ENCODE data around the gene MEF2C. TPM values are rescaled to one million over a fixed set of nuclear protein-coding genes. Genes with fewer than 3 reads are reported as not detected.

Gene MEF2C
- total RNA-seq, 1 donor from 2014 or later, result 464 TPM

DNA sequence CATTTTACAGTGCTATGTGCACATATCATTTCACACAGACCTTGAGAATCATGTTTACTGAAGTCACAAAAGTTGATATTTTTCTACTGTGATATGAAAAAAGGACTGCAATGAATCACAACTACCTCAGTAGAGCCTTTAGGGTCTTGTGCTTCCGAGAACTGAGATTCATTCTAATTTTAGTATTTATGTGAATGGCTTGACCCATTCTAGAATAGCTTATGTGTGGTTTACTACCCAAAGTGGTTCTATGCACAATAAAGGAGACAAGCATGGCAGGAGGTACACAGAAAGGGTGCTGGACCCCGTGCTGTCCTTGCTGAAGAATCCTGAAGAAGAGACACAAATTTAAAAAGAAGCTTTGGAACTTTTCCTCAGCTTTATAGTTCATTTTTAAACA lies 28.2 kb downstream of the MEF2C start:
- no peak overlapping the region for H3K27ac ChIP-seq (ENCODE audit: low read depth, low read length)
- H3K4me1 ChIP-seq (ENCODE audit: control insufficient read depth in 3 of 3, insufficient read depth in 3 of 3, low read length in 3 of 3), result no peaks in the 10 kb centered on the region
- no peak overlapping the region for H3K9ac ChIP-seq (ENCODE audit: low read depth in 1 of 3, low read length in 3 of 3)
- H3K36me3 ChIP-seq (ENCODE audit: control insufficient read depth in 3 of 3, insufficient read depth in 3 of 3, low read length in 3 of 3), result peaks cover 3 to 22% (median 16%) of the 10 kb centered on the region in 3 donors
- H3K27me3 ChIP-seq (ENCODE audit: control insufficient read depth in 3 of 3, insufficient read depth in 3 of 3, low read length in 3 of 3), result no peaks in the 10 kb centered on the region
- no peaks in the 10 kb centered on the region for H3K9me3 ChIP-seq (ENCODE audit: control insufficient read depth in 3 of 3, low read length in 3 of 3)
- H3K4me3 ChIP-seq (ENCODE audit: low read length in 3 of 3), result no peak overlapping the region

DNA sequence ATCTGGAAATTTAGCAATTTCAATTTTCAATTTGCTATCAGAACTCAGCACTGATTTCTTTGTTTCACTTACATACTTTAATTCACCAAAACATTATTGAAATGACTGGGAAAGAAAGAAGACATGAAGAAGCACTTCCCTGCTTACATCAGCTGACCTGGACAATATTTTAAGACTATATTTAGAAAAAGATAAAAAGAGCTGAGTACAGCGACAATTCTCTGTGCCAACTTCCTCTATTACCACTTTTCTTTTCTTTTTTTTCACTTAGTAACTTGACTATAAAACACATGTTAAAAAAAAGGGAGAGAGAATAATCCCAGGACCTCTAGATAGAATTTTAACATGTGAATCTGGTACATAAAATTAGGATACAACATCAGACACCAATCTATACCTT lies 35.6 kb downstream of the MEF2C start:
- Histone ChIP-seq H3K9me3 (ENCODE audit: control insufficient read depth in 3 of 3, low read length in 3 of 3) (no peaks in the 10 kb centered on the region), H3K27me3 (ENCODE audit: control insufficient read depth in 3 of 3, insufficient read depth in 3 of 3, low read length in 3 of 3) (no peaks in the 10 kb centered on the region), H3K9ac (ENCODE audit: low read depth in 1 of 3, low read length in 3 of 3) (no peak overlapping the region), H3K4me1 (ENCODE audit: control insufficient read depth in 3 of 3, insufficient read depth in 3 of 3, low read length in 3 of 3) (peaks cover 5% of the 10 kb centered on the region in 3 donors), H3K27ac (ENCODE audit: low read depth, low read length) (peak overlapping the region; percentile 25), H3K4me3 (ENCODE audit: low read length in 3 of 3) (no peak overlapping the region), H3K36me3 (ENCODE audit: control insufficient read depth in 3 of 3, insufficient read depth in 3 of 3, low read length in 3 of 3) (peaks cover 0 to 3% (median 2%) of the 10 kb centered on the region in 3 donors)

DNA sequence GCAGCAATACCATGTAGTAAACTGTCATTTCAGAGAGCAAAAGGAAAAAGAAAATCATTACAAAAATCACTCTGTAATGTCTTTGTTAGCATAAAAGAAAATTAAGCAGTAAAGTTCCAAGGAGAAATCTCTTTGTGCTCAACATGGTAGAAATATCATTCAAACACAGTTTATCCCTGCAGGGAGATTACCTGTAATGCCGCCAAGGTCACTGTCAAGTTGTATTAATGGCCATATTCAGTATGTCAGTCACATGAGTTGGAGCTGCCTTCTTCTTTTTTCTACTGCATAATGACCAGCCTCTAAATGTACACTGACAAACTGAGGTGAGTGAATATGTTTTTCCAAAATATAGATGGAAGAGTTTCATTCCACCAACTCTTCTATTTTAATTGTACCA lies 36.5 kb downstream of the MEF2C start:
- Histone ChIP-seq H3K27ac (ENCODE audit: low read depth, low read length) (no peak overlapping the region), H3K9ac (ENCODE audit: low read depth in 1 of 3, low read length in 3 of 3) (no peak overlapping the region), H3K4me1 (ENCODE audit: control insufficient read depth in 3 of 3, insufficient read depth in 3 of 3, low read length in 3 of 3) (peaks cover 5 to 10% (median 5%) of the 10 kb centered on the region in 3 donors), H3K4me3 (ENCODE audit: low read length in 3 of 3) (no peak overlapping the region), H3K36me3 (ENCODE audit: control insufficient read depth in 3 of 3, insufficient read depth in 3 of 3, low read length in 3 of 3) (peaks cover 0 to 3% (median 2%) of the 10 kb centered on the region in 3 donors), H3K9me3 (ENCODE audit: control insufficient read depth in 3 of 3, low read length in 3 of 3) (no peaks in the 10 kb centered on the region), H3K27me3 (ENCODE audit: control insufficient read depth in 3 of 3, insufficient read depth in 3 of 3, low read length in 3 of 3) (no peaks in the 10 kb centered on the region)

DNA sequence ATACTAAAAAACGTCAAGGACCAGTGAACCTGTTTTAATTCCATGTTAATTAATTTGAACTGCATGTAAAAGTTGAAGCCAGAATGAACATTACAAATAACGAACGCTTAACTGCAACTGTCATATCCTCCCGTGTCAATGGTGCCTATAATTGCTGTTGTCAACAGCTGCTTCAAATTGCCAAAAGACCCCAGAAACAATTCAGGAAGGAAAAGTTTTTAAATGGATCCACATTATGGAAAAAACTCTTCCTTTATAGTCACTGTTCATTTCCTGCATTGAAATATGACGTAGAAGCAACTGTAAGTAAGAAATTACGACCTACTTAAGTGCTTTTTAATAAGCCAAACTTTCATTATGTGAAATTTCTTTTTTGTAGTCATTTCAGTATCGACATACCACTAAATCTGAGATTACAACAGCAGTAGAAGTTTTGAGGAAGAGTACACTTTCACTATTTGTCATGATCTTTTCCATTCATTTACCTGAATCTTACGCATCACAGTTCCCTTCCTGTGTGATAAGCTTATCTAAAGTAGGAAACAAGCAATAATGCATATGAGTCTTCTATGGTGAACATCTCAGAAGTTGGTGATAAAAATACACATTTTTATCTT lies 37.8 kb downstream of the MEF2C start:
- Histone ChIP-seq H3K36me3 (ENCODE audit: control insufficient read depth in 3 of 3, insufficient read depth in 3 of 3, low read length in 3 of 3) (peaks cover 0 to under 1% (median 0%) of the 10 kb centered on the region in 3 donors), H3K9ac (ENCODE audit: low read depth in 1 of 3, low read length in 3 of 3) (no peak overlapping the region), H3K9me3 (ENCODE audit: control insufficient read depth in 3 of 3, low read length in 3 of 3) (no peaks in the 10 kb centered on the region), H3K4me3 (ENCODE audit: low read length in 3 of 3) (no peak overlapping the region), H3K27me3 (ENCODE audit: control insufficient read depth in 3 of 3, insufficient read depth in 3 of 3, low read length in 3 of 3) (no peaks in the 10 kb centered on the region), H3K27ac (ENCODE audit: low read depth, low read length) (no peak overlapping the region), H3K4me1 (ENCODE audit: control insufficient read depth in 3 of 3, insufficient read depth in 3 of 3, low read length in 3 of 3) (peaks cover 5 to 15% (median 11%) of the 10 kb centered on the region in 3 donors)

DNA sequence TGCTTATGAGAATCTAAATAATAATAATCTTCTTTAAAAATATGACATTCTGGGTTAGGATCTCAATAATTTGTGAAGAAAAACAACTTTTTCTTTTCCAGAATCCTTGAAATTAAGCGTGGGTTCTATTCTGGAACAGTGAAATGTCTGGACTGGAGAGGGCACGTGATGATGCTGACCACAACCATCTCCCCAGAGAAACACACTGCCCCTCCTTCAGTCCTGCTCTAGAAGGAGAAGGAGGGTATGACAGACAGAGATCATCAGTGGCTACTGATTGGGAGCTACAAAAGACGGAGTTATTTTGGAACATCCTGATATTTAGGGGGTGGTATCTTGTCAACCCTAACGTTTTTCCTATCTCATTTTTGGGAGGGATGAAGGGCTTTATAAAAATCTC lies 40.2 kb downstream of the MEF2C start:
- no peak overlapping the region for H3K4me3 ChIP-seq (ENCODE audit: low read length in 3 of 3)
- H3K27me3 ChIP-seq (ENCODE audit: control insufficient read depth in 3 of 3, insufficient read depth in 3 of 3, low read length in 3 of 3), result no peaks in the 10 kb centered on the region
- peaks cover 6 to 22% (median 8%) of the 10 kb centered on the region in 3 donors for H3K4me1 ChIP-seq (ENCODE audit: control insufficient read depth in 3 of 3, insufficient read depth in 3 of 3, low read length in 3 of 3)
- no peaks in the 10 kb centered on the region for H3K9me3 ChIP-seq (ENCODE audit: control insufficient read depth in 3 of 3, low read length in 3 of 3)
- no peak overlapping the region for H3K9ac ChIP-seq (ENCODE audit: low read depth in 1 of 3, low read length in 3 of 3)
- no peak overlapping the region for H3K27ac ChIP-seq (ENCODE audit: low read depth, low read length)
- no peaks in the 10 kb centered on the region for H3K36me3 ChIP-seq (ENCODE audit: control insufficient read depth in 3 of 3, insufficient read depth in 3 of 3, low read length in 3 of 3)

DNA sequence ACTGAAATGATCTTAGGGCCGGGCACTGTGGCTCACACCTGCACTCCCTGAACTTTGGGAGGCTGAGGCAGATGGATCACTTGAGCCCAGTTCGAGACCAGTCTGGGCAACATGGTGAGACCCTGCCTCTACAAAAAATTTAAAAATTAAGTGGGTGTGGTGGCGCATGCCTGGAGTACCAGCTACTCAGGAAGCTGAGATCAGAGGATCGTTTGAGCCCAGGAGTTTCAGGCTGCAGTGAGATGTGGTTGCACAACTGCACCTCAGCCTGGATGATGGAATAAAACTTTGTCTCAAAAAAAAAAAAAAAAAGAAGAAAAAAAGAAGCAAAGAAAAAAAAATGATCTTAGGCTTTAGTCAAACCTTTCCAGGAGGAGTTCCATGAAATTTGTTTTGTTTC lies 41.8 kb downstream of the MEF2C start:
- no peak overlapping the region for H3K4me3 ChIP-seq (ENCODE audit: low read length in 3 of 3)
- H3K4me1 ChIP-seq (ENCODE audit: control insufficient read depth in 3 of 3, insufficient read depth in 3 of 3, low read length in 3 of 3), result peaks cover 10 to 25% (median 16%) of the 10 kb centered on the region in 3 donors
- H3K27ac ChIP-seq (ENCODE audit: low read depth, low read length), result no peak overlapping the region
- H3K9ac ChIP-seq (ENCODE audit: low read depth in 1 of 3, low read length in 3 of 3), result no peak overlapping the region
- H3K36me3 ChIP-seq (ENCODE audit: control insufficient read depth in 3 of 3, insufficient read depth in 3 of 3, low read length in 3 of 3), result no peaks in the 10 kb centered on the region
- H3K9me3 ChIP-seq (ENCODE audit: control insufficient read depth in 3 of 3, low read length in 3 of 3), result no peaks in the 10 kb centered on the region
- H3K27me3 ChIP-seq (ENCODE audit: control insufficient read depth in 3 of 3, insufficient read depth in 3 of 3, low read length in 3 of 3), result no peaks in the 10 kb centered on the region

DNA sequence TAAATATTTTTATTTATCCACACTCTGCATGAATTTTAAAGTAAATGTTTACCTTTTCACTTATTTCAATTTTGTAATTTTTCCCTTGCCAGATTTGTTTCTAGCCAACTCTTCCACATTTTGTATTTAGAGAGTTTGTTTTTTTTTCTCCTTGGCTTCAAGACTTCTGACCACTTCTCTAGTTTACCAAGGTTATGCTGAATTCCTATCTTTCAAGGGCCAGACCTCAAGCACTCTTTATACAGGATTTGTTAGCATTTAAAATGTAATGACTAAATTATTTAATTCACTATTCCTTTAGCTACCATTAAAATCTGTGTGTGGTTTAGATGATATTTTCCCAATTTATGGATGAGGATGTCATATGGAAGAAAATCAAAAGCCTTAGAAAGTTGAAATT lies 42.5 kb downstream of the MEF2C start:
- Histone ChIP-seq H3K4me1 (ENCODE audit: control insufficient read depth in 3 of 3, insufficient read depth in 3 of 3, low read length in 3 of 3) (peaks cover 8 to 25% (median 17%) of the 10 kb centered on the region in 3 donors), H3K27ac (ENCODE audit: low read depth, low read length) (no peak overlapping the region), H3K9ac (ENCODE audit: low read depth in 1 of 3, low read length in 3 of 3) (no peak overlapping the region), H3K36me3 (ENCODE audit: control insufficient read depth in 3 of 3, insufficient read depth in 3 of 3, low read length in 3 of 3) (no peaks in the 10 kb centered on the region), H3K9me3 (ENCODE audit: control insufficient read depth in 3 of 3, low read length in 3 of 3) (no peaks in the 10 kb centered on the region), H3K4me3 (ENCODE audit: low read length in 3 of 3) (no peak overlapping the region), H3K27me3 (ENCODE audit: control insufficient read depth in 3 of 3, insufficient read depth in 3 of 3, low read length in 3 of 3) (no peaks in the 10 kb centered on the region)

DNA sequence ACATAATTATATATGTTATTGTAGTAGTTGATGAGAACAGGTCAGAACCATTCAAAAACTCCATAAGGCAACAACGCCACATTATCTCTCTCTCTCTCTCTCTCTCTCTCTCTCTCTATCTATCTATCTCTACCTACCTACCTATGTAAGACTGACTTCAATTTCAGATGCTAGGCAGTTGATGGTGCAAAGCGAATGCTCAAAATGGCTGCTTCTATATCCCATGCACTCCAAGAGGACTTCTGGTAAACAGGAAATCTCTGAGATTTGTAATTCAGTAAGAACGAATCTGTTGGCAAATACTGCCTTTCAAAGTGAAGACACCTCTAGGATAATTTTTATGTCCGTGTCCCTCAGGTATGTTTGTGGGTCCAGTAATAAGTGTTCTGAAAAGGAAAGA lies 43.7 kb downstream of the MEF2C start:
- no peak overlapping the region for H3K4me3 ChIP-seq (ENCODE audit: low read length in 3 of 3)
- H3K9ac ChIP-seq (ENCODE audit: low read depth in 1 of 3, low read length in 3 of 3), result no peak overlapping the region
- H3K36me3 ChIP-seq (ENCODE audit: control insufficient read depth in 3 of 3, insufficient read depth in 3 of 3, low read length in 3 of 3), result peaks cover 0 to 3% (median 0%) of the 10 kb centered on the region in 3 donors
- no peaks in the 10 kb centered on the region for H3K9me3 ChIP-seq (ENCODE audit: control insufficient read depth in 3 of 3, low read length in 3 of 3)
- H3K4me1 ChIP-seq (ENCODE audit: control insufficient read depth in 3 of 3, insufficient read depth in 3 of 3, low read length in 3 of 3), result peaks cover 13 to 33% (median 24%) of the 10 kb centered on the region in 3 donors
- no peaks in the 10 kb centered on the region for H3K27me3 ChIP-seq (ENCODE audit: control insufficient read depth in 3 of 3, insufficient read depth in 3 of 3, low read length in 3 of 3)
- H3K27ac ChIP-seq (ENCODE audit: low read depth, low read length), result no peak overlapping the region

DNA sequence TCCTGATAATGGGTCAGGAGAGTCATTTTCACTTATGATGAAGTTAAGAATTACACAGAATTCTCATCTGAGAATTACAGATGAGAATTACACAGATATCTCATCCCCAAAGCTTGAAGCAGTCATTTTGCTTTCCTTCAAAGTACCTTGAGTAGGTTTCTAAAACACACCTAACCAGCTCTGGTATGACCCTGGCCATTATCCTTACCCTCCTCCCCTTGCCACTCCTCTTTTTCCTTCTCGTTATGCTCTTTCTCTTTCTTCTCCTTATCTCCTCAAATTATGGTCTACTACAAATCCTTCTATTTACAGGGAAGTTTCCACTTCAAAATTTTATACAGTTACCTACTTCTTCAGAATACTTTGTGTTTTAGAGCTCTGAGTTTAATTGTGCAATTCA lies 44.5 kb downstream of the MEF2C start:
- Histone ChIP-seq H3K4me1 (ENCODE audit: control insufficient read depth in 3 of 3, insufficient read depth in 3 of 3, low read length in 3 of 3) (peaks cover 19 to 40% (median 32%) of the 10 kb centered on the region in 3 donors), H3K4me3 (ENCODE audit: low read length in 3 of 3) (no peak overlapping the region), H3K27me3 (ENCODE audit: control insufficient read depth in 3 of 3, insufficient read depth in 3 of 3, low read length in 3 of 3) (no peaks in the 10 kb centered on the region), H3K27ac (ENCODE audit: low read depth, low read length) (no peak overlapping the region), H3K36me3 (ENCODE audit: control insufficient read depth in 3 of 3, insufficient read depth in 3 of 3, low read length in 3 of 3) (peaks cover 0 to 3% (median 0%) of the 10 kb centered on the region in 3 donors), H3K9ac (ENCODE audit: low read depth in 1 of 3, low read length in 3 of 3) (no peak overlapping the region), H3K9me3 (ENCODE audit: control insufficient read depth in 3 of 3, low read length in 3 of 3) (no peaks in the 10 kb centered on the region)

DNA sequence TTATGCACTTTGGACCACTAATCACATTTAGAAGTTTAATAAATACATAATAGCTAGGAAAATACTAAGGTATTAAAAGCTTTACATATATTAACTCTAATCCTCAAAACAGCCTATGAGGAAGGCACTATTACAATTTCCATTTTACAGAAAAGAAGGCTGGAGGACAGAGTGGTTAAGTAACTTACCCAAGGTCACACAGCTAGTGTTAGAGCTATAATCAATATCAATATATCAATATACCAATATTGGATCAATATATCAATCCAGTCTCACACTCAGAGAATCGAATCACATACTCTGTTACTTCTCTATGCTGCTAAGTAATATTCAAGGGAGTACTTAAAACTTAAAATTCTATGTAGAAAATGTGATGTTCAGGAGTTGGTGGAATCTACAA lies 45.2 kb downstream of the MEF2C start:
- no peak overlapping the region for H3K9ac ChIP-seq (ENCODE audit: low read depth in 1 of 3, low read length in 3 of 3)
- H3K27me3 ChIP-seq (ENCODE audit: control insufficient read depth in 3 of 3, insufficient read depth in 3 of 3, low read length in 3 of 3), result no peaks in the 10 kb centered on the region
- no peak overlapping the region for H3K4me3 ChIP-seq (ENCODE audit: low read length in 3 of 3)
- H3K9me3 ChIP-seq (ENCODE audit: control insufficient read depth in 3 of 3, low read length in 3 of 3), result no peaks in the 10 kb centered on the region
- H3K4me1 ChIP-seq (ENCODE audit: control insufficient read depth in 3 of 3, insufficient read depth in 3 of 3, low read length in 3 of 3), result peaks cover 19 to 43% (median 38%) of the 10 kb centered on the region in 3 donors
- no peak overlapping the region for H3K27ac ChIP-seq (ENCODE audit: low read depth, low read length)
- peaks cover 0 to 3% (median 0%) of the 10 kb centered on the region in 3 donors for H3K36me3 ChIP-seq (ENCODE audit: control insufficient read depth in 3 of 3, insufficient read depth in 3 of 3, low read length in 3 of 3)
